ENCODE measurements around the gene LRMDA.
"Not testable (repeated sequence)": the region's sequence is repeated elsewhere in the genome, so short reads cannot be mapped to it uniquely, and the experiment has no call there.

Gene LRMDA

DNA sequence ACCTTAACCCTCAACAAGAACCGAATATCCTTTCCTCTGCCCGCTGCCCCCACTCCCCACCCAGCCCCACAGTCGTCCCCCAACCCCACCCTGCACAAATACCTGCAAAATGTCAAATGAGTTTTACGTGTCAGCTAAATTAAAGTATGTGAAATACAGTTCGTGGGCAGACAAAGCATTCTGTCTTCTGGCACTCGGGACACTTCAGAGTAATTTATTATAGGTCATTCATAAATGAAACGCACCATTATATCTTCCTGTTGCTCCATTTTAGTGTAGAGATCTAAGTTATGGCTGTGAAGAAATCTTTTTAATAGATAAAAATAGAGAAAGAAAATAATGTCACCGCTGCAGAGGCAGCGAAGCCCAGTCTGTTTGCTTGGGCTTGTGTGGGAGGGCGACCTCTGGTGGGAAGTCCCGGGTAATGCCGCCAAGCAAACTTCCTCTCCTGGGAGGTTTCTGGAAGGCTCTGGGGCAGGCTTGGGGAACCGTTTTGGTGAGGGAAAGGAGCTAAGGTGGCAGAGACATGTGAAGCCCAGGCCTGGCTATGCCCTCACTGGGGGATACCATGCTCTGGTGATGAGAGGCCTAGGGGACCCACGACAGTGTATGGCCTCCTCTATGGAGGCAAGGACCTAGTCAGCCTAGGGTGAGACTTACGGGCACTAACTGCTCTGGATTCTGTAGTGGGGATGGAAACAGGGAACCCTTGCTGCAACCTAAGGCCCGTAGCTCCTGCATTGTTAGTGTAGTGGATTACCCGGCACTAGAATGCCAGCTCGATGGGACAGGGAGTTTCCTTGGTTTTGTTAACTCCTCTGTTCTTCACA is 604.9 kb downstream of the LRMDA start:
- no peak for DNase-seq (ENCODE audit: low read depth in 2 of 2, low spot score in 1 of 2)

DNA sequence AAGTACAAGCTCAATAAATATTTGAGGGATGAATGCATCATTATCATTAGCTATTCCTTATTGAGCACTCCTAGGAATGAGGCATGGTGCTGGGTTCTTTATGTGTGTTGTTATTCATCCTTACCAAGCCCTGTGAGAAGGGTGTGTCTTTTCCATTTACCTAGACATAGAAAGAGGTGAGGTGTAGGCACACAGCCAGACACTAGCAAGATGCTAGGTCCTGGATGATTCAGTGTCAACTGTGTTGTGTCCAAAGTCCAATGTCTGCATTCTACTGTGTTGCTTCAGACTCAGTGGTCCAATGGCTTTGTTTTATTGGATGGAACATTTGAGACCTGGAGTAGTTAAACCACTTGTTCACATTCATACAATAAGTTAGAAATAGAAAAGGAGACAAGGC is 605.5 kb downstream of the LRMDA start:
- no peak for DNase-seq (ENCODE audit: low read depth in 2 of 2, low spot score in 1 of 2)

DNA sequence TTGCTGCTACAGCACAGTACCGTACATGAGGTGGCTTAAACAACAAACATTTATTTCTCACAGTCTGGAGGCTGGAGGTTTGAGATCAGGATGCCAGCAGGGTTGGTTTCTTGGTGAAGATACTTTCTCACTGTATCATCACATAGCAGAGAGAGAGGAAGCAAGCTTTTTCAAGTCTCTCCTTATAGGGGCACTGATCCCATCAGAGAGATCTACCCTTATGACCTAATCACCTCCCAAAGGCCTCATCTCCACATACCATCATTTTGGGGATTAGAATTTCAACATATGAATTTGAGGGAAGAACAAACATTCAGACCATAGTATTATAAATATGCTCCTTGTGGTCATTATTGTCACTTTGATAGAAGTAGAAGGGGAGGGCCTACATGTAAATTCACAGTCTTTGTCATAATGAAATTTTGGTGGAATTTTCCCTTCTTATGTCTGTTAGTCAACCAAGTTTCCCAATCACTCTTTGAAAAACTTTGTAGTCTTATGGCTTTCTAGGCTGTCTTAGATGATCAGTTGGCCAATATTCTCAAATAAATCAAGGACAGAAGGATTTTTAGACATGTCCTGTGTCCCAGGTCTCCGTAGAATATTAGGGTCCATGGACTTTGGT is 606.2 kb downstream of the LRMDA start:
- DNase-seq (ENCODE audit: low read depth in 2 of 2, low spot score in 1 of 2) = no peak

DNA sequence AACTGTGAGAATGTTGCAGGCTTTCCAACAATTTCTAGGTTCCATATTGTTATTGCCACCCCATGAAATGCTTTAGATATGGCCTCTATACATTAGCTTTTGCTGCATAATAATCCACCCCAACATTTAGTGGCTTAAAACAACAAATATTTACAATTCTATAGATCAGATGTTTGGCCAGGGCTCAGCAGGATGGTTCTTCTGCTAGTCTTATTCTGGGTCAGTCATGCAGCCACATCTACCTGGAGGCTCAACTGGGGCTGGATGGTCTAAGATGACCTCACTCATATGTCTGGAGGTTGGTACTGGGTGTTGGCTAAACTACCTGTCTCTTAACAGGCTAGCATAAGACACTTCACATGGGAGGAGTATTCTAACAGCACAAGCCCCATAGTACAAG is 607.3 kb downstream of the LRMDA start:
- DNase-seq (ENCODE audit: low read depth in 2 of 2, low spot score in 1 of 2) = no peak

DNA sequence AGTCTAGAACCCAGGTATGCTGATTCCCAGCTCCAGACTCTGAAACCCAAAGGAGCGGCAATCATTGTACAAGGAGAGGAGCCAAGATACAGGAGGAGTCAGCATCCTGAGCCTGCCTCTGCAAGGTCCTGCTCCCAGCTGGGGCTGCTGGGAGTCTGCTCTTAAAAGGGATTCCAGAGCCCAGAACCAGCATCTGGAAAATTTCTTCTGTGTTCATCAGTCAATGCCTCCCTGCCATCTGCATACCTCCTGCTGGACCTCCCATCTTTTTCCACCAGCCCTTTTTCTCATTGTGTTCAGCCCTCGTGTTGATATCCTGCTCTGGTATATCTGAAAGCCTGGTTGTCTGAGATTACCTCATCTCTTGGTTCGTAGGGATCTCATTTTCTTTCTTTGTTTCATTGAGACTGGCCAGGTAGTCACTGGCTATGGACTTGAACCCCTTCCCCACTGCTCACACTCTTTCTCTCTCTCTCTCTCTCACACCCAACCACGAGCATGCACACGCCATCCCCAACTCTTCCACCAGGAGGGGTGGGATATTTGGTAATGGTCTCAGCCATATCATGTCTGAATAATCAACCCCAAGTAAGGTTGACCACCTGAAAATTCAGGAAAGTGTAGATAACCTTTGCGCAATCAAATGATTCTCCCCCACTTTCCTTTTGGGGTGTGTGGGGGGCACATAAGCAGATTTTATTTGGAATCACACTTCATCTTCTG is 608.8 kb downstream of the LRMDA start:
- no peak for DNase-seq (ENCODE audit: low read depth in 2 of 2, low spot score in 1 of 2)

DNA sequence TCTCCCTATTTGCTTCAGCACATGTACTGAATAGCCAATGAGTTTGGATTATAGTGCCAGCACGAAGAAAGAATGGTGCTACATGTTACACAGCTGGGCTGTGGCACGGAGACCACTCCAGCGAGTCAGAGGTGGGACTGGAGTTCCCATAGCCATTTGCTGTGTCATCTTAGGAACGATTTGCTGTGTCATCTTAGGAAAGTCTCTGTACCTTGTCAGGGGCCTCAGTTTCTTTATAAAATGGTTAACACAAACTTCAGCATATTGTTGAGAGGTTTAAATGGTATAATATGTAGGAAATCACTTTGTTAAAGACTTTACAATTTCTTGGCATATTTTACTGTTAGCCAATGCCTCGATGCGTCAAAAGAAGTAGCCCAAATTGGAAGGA is 609.4 kb downstream of the LRMDA start:
- DNase-seq (ENCODE audit: low read depth in 2 of 2, low spot score in 1 of 2) = no peak

DNA sequence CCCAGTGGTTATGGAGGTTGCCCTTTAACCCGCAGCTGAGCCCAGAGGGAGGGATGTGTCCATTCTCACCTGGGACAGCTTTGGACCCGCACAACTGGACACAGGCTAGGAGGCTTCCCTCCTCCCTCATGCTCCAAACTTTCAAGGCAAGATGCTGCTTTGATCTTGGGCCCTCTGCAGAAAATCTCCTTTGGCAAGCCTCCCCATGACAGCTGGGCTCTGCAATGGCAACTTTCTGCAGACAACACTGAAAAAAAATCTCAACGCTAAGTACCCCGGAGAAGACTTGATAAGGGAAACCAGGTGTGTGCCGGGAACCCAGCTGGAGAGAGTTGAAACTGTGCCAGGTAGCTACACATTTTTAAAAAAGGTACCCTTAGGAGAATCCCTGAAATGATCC is 610.1 kb downstream of the LRMDA start:
- DNase-seq (ENCODE audit: low read depth in 2 of 2, low spot score in 1 of 2) = no peak

DNA sequence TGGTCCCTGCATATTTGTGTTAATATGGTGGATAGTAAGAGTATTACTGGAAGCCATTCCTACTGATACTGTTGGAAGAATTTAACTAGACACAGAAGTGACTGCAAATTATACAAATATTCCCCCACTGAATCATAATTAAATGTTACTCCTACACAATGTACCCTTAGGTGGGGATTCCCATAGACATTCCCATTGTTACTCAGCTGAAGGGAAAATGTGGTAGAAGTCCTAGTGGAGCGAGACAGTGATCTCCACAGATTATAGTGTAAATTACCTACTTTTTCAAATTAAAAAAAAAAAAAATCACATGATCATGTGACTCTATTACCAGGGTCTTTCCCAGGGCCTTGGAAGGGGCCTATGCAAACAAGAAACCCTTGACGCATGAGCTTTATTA is 611.8 kb downstream of the LRMDA start:
- no peak for DNase-seq (ENCODE audit: low read depth in 2 of 2, low spot score in 1 of 2)

DNA sequence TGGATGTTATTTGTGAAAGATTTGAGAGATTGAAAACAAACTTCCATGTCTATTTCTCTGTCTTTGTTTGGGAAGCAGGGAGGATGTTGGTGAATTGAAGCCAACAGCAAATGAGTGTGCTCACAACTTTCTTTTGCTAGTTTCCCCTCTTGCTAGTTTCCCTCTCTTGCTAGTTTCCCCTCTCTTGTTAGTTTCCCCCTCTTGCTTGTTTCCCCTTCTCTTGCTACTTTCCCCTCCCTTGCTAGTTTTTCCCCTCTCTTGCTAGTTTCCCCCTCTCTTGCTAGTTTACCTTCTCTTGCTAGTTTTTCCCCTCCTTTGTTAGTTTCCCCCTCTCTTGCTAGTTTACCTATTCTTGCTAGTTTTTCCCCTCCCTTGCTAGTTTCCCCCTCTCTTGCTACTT is 613.3 kb downstream of the LRMDA start:
- no peak for DNase-seq (ENCODE audit: low read depth in 2 of 2, low spot score in 1 of 2)

DNA sequence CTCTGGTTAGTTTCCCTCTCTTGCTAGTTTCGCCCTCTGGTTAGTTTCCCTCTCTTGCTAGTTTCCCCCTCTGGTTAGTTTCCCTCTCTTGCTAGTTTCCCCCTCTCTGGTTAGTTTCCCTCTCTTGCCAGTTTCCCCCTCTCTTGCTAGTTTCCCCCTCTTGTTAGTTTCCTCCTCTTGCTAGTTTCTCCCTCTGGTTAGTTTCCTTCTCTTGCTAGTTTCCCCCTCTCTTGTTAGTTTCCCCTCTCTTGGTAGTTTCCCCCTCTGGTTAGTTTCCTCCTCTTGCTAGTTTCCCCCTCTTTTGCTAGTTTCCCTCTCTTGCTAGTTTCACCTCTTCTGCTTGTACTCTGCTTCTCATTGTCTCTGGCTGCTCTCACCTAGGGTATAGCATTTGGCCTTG is 613.8 kb downstream of the LRMDA start:
- DNase-seq (ENCODE audit: low read depth in 2 of 2, low spot score in 1 of 2) = no peak

DNA sequence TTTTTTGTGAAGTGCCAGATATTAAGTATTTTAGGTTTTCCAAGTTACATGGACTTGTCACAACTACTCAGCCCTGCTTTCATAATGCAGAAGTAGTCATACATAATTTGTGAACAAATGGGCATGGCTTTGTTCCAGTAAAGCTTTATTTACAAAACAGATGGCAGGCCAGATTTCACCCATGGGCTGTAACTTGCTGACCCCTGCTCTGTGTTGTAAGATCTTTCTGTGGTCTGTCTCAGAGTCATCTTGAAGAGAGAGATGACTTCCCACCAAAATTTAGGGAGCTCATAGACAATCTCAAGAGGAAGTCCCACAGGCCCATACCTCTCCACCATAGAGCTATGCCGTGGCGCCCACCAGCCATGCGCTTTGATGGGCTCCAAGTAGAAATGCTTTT is 616.1 kb downstream of the LRMDA start:
- no peak for DNase-seq (ENCODE audit: low read depth in 2 of 2, low spot score in 1 of 2)

DNA sequence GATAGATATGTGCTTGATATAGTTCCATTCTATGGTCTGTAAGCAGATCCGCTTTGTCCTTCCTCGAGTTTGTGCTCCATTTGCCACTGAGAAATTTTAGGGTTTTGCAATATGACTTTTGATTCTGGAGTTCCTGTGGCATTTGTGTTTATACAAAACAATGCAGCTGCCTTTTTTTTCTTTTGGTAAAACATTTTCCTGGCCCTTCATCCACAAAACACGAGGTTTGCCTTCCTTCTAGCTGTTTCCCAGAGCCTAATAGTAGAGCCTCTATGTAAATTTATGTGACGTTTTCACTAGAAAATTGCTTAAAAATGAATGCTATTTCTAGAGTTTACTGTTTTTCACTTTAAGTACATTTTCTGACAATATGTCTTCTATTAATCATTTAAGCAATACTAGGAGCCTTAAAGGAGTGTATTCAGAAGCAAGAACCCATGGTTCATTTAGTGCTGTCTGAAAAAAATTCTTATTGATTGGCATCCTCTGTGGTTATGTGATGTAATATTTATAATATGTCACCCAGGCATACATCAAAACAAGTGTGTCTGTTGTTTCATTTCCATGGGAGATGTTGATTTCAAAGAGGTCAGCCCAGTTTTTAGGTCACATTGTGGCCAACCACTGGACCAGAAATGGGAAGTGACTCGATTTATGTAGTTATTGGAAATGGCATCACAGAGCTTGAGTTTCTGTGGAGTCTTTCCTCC is 618.3 kb downstream of the LRMDA start:
- DNase-seq (ENCODE audit: low read depth in 2 of 2, low spot score in 1 of 2) = no peak

DNA sequence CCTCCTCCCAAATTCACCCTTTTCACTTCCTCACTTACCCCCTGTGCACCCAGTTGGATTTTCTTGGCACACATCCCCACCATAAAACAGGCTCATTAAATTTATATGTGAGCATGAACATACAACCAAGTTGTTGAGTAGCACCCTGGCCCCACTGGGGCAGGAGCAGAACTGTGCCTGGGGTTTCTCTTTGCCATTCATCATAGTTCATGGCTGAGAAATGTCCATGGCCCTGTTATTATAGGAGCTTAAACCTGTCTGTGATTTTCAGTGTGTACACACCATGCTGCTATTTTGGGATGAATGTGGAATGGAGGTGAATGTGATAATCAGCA is 618.8 kb downstream of the LRMDA start:
- no peak for DNase-seq (ENCODE audit: low read depth in 2 of 2, low spot score in 1 of 2)

DNA sequence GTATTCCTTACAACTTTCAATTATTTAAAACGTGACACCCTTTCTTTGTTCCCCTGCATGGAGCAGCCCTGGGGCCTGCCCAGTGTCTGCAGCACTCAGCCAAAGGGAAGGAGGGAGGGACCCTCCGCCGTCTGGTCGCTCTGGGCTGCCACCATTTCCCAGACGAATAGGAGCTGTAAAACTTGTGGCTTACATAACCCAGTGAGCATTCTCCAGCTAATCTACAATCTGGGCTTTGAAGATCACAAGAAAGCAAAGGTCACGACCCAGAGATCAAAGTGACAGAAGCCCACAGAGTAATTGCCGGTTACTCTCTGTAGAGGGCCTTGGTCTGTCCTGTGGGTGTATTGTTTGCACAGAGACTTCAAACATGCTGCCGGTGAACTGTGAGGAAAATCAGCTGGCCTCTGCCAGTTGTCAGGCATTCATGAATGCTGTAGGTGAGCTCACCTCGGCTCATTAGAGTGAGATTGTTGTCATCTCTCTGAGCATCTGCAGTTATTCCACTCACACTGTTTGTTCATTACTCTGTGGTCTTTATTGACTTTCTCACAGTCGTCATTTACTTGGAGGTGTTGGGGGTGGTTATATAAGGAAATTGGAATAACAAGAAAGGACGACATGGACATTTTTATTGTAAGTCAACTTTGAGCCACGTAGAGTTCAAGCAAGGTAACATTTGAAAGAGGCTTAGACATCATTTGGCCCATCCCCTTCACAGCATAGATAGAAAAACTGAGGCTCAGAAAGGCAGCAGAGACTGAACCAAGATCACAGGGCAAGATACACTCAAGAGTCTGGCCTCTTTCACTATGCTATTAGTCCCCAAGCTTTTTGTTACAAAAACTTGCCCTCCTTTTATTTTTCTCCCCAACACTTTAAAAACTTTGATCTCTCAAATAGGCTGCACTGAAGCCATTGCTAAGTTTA is 619.8 kb downstream of the LRMDA start:
- no peak for DNase-seq (ENCODE audit: low read depth in 2 of 2, low spot score in 1 of 2)

DNA sequence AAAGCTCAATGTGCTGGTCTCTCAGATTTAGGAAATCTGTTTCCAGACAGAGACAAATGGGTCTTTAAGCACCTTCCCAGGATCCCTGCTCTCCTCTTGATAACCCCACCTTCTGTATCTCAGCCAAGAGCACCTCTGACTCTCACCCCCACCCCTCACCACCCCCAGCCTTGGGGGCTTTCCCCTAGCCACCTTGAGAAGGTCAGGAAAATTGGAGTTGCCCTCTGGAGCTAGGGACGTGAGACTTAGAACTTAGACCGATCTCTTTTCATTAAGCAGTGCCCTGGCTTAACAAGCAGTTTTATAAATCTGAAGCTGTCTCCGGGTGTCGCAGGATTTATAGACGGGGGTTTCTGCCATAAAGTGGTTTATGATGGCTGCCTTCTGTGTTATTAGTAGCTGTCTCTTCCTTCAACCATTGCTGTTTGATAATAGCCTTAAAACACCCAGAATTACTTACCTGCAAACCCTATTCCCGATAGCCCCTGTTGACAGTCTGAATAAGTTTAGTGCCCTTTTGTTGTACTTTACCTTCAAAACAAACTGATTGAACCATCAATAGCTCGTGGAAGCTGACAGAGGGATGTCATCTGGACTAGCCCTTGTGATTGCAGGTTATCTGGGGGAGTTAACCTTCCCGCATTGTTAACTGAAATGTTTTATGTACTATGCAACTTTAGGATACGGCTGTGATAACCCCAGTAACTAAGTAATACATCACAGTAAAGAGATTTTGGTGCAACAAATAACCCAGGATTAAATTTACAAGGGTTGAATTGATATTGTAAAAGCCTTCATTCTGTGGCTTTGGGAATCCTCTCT is 621.5 kb downstream of the LRMDA start:
- DNase-seq (ENCODE audit: low read depth in 2 of 2, low spot score in 1 of 2) = no peak

DNA sequence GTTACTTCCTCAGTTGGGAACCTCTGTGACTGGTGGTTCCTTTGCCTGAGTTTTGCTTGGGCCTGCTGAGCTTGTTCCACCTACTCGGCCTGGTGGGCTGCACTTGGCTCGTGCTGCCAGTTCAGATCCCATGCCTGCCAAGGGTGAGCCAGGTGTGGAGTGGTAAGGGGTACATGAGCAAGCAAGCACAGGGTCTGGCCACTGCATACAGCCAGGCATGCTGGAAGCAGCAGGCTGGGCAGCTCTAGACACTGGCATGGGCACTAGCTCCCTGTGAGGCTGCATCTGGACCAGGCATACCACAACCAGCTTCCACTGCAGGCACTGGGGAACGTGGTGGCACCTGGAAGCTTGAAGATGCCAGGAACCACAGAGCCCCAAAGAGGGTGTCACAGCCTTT is 624.0 kb downstream of the LRMDA start:
- no peak for DNase-seq (ENCODE audit: low read depth in 2 of 2, low spot score in 1 of 2)

DNA sequence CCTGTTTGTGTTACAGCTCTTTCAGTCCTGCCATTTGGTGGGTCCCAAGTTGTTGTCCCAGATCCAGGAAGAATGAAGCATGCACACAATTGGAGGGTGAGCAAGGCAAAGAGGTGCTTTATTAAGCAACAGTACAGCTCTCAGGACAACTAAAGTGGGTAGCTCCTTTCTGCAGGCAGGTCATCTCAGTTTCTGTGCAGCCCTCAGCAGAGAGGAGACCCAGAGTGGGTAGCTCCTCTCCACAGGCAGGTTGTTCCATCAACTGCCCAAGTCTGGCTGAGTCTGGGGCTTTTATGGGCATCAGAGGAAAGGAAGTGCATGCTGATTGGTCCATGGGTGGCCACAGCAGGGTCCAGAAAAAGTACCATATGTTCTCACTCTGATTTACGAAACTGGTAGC is 624.5 kb downstream of the LRMDA start:
- DNase-seq (ENCODE audit: low read depth in 2 of 2, low spot score in 1 of 2) = no peak

DNA sequence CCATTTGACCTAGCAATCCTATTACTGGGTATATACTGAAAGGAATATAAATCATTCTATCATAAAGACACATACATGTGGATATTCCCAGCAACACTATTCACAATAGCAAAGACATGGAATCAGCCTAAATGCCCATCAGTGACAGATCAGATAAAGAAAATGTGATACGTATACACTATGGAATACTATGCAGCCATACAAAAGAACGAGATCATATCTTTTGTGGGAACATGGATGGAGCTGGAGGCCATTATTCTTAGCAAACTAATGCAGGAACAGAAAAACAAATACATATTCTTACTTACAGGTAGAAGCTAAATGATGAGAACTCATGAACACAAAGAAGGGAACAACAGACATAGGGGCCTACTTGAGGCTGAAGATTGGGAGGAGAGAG is 629.6 kb downstream of the LRMDA start:
- DNase-seq (ENCODE audit: low read depth in 2 of 2, low spot score in 1 of 2) = not testable (repeated sequence)

DNA sequence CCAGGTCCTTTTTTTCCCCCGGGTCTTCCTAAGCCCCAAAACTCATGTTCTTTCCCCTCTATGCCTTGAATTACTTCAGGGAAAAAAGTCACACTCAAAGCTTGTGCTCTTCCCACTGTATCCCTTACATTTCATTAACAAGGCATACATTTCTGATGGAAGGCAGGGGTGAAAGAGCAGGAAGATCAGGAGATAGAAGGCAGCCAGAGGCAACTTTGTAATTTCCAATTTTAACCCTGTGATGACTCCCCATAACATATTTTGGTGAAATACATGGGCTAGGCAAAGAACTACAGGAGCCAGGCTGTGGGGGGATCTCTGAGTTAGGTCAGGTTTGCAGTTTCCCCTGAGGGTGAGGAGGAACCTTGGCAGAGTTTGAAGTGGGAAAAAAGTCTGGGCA is 635.0 kb downstream of the LRMDA start:
- no peak for DNase-seq (ENCODE audit: low read depth in 2 of 2, low spot score in 1 of 2)

DNA sequence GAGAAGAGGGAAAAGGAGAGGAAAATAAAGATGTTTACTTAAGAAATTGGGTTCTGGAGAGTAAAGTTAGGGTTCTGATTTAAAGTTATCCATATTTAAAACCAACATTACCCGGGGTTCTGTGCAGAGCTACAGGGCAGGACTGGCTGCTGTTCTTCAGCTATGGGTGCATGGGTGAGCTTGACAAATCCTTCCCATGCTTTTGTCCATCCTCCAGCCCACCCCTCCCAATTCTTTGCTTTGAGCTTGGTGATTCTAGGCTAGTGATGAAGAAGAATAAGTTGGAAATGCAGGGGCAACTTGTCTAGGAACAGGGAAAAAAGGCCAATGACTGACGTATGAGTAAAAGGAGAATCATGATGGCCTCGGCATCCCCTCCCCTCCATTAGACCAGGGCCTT is 636.0 kb downstream of the LRMDA start:
- no peak for DNase-seq (ENCODE audit: low read depth in 2 of 2, low spot score in 1 of 2)

All from stimulated activated CD8-positive, alpha-beta memory T cell treated with anti-CD3 and anti-CD28 coated beads, Interleukin-4, amount 100 ng/mL, for 1 hour (primary cell).